Sigmoid colon (tissue), 7 donors: Measurements from ENCODE around the gene ZDHHC7. TPM values are rescaled to one million over a fixed set of nuclear protein-coding genes. Genes with fewer than 3 reads are reported as not detected.

Experiments
- DNase-seq: peaks from one replicate; pipeline ENCODE4 v3.0.0-alpha.2; 2019
- H3K27ac ChIP-seq, 4 donors: fragments of 200-600 bp; sonication (generic); one replicate each; pipeline ENCODE4 v1.5.1; 2016 to 2019; ENCODE audit warnings: mild to moderate bottlenecking in 1 of 4
- H3K27me3 ChIP-seq, 3 donors: fragments of 200-600 bp; sonication (generic); one replicate each; pipeline ENCODE4 v1.5.1; 2019; ENCODE audit warnings: mild to moderate bottlenecking in 1 of 3
- H3K36me3 ChIP-seq, 4 donors: fragments of 200-600 bp; sonication (generic); one replicate each; pipeline ENCODE4 v1.5.1; 2016 to 2019
- H3K4me1 ChIP-seq, 4 donors: fragments of 200-600 bp; sonication (generic); one replicate each; pipeline ENCODE4 v1.5.1; 2017 to 2019
- H3K4me3 ChIP-seq, 4 donors: fragments of 200-600 bp; sonication (generic); one replicate each; pipeline ENCODE4 v1.5.1; 2017 to 2019; ENCODE audit warnings: mild to moderate bottlenecking in 2 of 4, moderate library complexity in 1 of 4
- H3K9me3 ChIP-seq, 4 donors: fragments of 200-600 bp in 3 of 4; sonication (generic) in 3 of 4; one replicate each; pipeline versions ENCODE4 v1.5.1 to v1.6.1; 2013 to 2019
- EP300 ChIP-seq, 4 donors: sonication (generic); formaldehyde crosslinking; IDR thresholded peaks; one replicate each; pipeline ENCODE4 v1.6.1; 2017; ENCODE audit warnings: antibody characterized with exemption in 4 of 4
- POLR2A ChIP-seq, 2 donors: fragments of 450-650 bp; IDR thresholded peaks; one replicate each; pipeline ENCODE4 v1.6.1; 2016; ENCODE audit warnings: antibody characterized with exemption in 2 of 2, mild to moderate bottlenecking in 2 of 2, moderate library complexity in 2 of 2
- POLR2AphosphoS5 ChIP-seq, 4 donors: sonication (generic); formaldehyde crosslinking; IDR thresholded peaks; one replicate each; pipeline ENCODE4 v1.6.1; 2017; ENCODE audit warnings: antibody characterized with exemption in 4 of 4
- WGBS, 2 donors: extraction: QIAGEN DNeasy Blood & Tissue Kit; methylation state at CpG; one replicate each; pipeline ENCODE4 v1.1.7; 2013; 5-methylcytosine and 5-hydroxymethylcytosine counted together
- intact Hi-C: fragments of 100-400 bp; cut with DNase I; formaldehyde crosslinking; loops from one replicate; pipeline ENCODE4 v1.15.1; 2023
- polyA plus RNA-seq, 3 donors: library from polyadenylated mRNA; stranded (reverse); fragments of 200-250 nt; gene quantifications; one replicate each; pipeline ENCODE4 v1.2.3, GENCODE V29; 2013
- total RNA-seq, 4 donors: library from RNA; depleted of rRNA; stranded (reverse); fragments of >200 nt; gene quantifications; one replicate each; pipeline ENCODE4 v1.1.0, GENCODE V29; 2016
- TF ChIP-seq, protein P1 (sequence below), 4 experiments: fragments of 450-650 bp in 3 of 4; fragments of 200-600 bp in 1 of 4; IDR thresholded peaks; one replicate each; pipeline ENCODE4 v1.5.1; 2016 to 2019; ENCODE audit warnings: antibody characterized with exemption in 4 of 4, mild to moderate bottlenecking in 3 of 4, moderate library complexity in 2 of 4
- donor health status: healthy with polysubstance abuse.
- donor health status: Bipolar disorder and iron deficiency.
- donor health status: healthy.

The ZDHHC7 gene
- total RNA-seq (10 to 100 TPM; 56.2 to 69.5 (median 63.7) TPM), polyA plus RNA-seq (10 to 100 TPM; 20.8 to 40.1 (median 22.2) TPM)

DNA sequence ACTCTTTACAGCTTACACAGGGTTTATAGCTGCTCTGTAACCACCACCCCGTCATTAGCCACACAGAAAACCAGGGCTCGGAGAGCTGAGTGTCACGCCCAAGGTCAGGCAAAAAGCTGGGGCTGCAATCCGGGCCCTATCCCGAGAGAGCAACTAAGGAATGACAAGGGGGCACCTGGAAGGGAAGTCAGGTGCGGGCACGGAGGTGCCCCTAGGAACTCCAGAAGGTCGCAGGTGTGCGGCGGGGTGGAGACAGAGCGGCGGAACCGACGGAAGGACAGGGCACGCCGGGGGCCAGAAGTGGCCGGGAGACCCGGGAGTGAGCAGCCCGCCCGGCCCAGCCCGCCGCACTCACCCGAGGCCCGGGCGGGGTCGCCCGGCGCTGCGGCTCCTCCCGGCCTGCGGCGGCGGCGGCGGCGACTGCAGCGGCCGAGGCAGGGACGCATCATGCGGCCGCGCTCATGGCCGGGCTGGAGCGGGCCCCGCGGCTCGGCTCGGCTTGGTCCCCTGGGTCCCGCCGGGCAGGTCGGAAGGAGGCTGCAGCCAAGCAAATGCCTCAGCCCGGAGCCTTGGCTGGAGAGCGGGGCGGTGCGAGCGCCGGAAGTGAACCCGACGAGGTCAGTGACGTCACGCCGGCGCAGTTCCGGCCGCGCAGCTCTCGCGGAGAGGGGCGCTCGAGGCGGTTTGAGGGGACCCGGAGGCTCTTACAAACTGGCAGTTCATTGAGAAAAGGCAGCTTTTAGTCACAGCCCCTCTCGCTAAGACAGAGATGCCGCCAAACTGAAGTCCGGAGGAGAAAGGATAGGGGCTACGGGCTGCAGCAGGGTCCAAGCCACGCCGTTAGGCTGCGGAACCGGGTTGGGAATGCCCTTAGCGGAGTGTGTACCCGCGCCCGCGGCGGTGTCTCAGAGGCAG is at the start of gene ZDHHC7:
Gene ZDHHC7, minus strand, starts transcription at position 605 of the 915 bp plus-strand sequence. CDS start 20,917 bp downstream, outside the sequence.
- TF ChIP-seq EP300 (IDR thresholded peaks at IDR 0.05) (peak in 1 of 4 donors; percentile 35), POLR2A (IDR thresholded peaks at IDR 0.05) (peak; percentile 92 to 96), POLR2AphosphoS5 (IDR thresholded peaks at IDR 0.05) (peak; percentile 95 to 99 (median 98))
- TF ChIP-seq, protein P1, sequence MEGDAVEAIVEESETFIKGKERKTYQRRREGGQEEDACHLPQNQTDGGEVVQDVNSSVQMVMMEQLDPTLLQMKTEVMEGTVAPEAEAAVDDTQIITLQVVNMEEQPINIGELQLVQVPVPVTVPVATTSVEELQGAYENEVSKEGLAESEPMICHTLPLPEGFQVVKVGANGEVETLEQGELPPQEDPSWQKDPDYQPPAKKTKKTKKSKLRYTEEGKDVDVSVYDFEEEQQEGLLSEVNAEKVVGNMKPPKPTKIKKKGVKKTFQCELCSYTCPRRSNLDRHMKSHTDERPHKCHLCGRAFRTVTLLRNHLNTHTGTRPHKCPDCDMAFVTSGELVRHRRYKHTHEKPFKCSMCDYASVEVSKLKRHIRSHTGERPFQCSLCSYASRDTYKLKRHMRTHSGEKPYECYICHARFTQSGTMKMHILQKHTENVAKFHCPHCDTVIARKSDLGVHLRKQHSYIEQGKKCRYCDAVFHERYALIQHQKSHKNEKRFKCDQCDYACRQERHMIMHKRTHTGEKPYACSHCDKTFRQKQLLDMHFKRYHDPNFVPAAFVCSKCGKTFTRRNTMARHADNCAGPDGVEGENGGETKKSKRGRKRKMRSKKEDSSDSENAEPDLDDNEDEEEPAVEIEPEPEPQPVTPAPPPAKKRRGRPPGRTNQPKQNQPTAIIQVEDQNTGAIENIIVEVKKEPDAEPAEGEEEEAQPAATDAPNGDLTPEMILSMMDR (IDR thresholded peaks at IDR 0.05) = no peak
- Histone ChIP-seq H3K4me3 (peak within 1 kb of the TSS; percentile 78 to 89 (median 84)), H3K27me3 (no peaks in the 10 kb centered on the region), H3K9me3 (no peaks in the 10 kb centered on the region), H3K36me3 (no peaks in the 10 kb centered on the region), H3K27ac (peak within 1 kb of the TSS; percentile 92 to 95 (median 94)), H3K4me1 (peaks cover 0 to 50% (median 48%) of the 10 kb centered on the region in 4 donors)
- WGBS, 2 donors = 0% methylated on average over 86 of the region's 86 CpGs
- intact Hi-C loops = no loop called here
- peak; percentile 95 for DNase-seq

DNA sequence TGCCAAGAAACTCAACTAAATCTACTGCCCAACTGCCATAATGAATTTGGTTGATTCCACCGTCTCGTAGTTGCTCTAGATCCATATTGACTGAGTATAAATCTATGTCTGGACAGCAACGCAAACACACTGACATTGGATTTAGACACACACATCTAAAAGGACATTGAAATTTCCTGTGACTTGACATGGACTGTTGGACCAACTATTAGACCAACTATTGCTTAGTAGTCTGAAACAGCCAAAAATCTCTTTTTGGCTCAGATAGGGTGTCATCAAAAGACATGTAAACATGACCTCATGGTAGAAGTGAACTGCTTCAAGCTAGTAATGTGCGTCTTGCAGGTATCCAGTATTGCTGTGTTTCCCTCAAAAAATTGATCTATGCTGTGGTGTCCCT is 47.6 kb upstream of the ZDHHC7 start:
- Histone ChIP-seq H3K4me1 (peaks cover 0 to 27% (median 22%) of the 10 kb centered on the region in 4 donors), H3K27ac (no peak overlapping the region), H3K27me3 (no peaks in the 10 kb centered on the region), H3K36me3 (peaks cover 0 to 5% (median 0%) of the 10 kb centered on the region in 4 donors), H3K9me3 (no peaks in the 10 kb centered on the region), H3K4me3 (no peak overlapping the region)
- WGBS, 2 donors = 76 to 96% methylated on average over 4 of the region's 4 CpGs
- TF ChIP-seq POLR2A (IDR thresholded peaks at IDR 0.05) (no peak), POLR2AphosphoS5 (IDR thresholded peaks at IDR 0.05) (no peak), EP300 (IDR thresholded peaks at IDR 0.05) (no peak)
- TF ChIP-seq, protein P1 (IDR thresholded peaks at IDR 0.05) = no peak
- DNase-seq = no peak
- intact Hi-C loops = no loop called here

DNA sequence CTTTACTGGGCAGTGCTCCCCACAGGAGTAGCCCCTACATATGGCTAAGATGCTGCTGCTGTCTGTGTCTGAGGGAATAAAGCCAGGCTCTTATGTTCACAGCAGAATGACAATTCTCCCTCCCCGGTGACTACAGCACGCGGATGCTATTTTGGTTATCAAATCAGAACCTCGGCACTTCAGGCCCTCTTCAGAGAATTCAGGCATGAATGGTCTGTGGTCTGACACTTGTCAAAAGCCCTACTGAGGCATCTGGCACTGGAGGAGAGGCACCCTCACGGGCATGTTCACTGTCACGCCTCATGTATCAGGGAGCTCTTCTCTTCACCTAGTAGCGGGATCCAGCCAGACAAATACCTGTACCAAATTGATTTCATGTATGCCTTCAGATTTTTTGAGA is 46.6 kb upstream of the ZDHHC7 start:
- H3K9me3 ChIP-seq = no peaks in the 10 kb centered on the region
- H3K4me3 ChIP-seq = no peak overlapping the region
- H3K27ac ChIP-seq = no peak overlapping the region
- WGBS, 2 donors = 75 to 93% methylated on average over 7 of the region's 7 CpGs
- no peak for TF ChIP-seq POLR2A (IDR thresholded peaks at IDR 0.05)
- no peak for DNase-seq
- peaks cover 0 to 27% (median 22%) of the 10 kb centered on the region in 4 donors for H3K4me1 ChIP-seq
- intact Hi-C loops = no loop called here
- peaks cover 0 to 5% (median 0%) of the 10 kb centered on the region in 4 donors for H3K36me3 ChIP-seq
- H3K27me3 ChIP-seq = no peaks in the 10 kb centered on the region

DNA sequence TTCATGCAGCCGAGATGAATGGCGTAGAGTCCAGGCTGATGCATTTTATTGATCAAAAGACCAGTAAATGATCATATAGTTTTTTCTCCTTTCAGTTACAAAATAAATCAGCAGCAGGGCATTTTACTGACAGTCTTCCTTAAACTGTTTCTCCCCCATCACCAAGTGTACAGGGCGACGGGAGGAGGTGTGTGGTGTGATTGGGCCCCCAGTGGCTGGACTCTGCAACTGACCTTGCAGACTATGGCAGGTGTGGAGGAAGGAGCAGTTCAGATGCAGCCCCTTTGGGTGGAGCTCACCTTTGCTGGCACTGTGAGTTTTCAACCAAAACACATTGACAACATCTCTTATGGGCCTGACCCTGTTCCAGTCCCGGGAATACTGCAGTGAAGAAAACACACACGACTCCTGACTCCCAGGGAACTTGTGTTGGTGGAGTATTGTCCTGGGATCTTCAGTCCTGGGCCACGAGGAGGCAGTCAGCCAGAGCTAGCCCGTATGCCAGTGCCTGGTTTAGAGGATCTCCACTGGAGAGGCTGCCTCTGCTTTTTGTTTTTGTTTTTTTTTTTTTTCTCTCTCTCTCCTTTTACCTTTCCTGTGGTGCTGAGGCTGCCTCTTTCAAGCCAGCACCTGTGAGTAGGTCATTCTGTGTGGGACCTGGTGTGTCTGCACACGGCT is 46.0 kb upstream of the ZDHHC7 start:
- H3K9me3 ChIP-seq = no peaks in the 10 kb centered on the region
- peaks cover 0 to 26% (median 22%) of the 10 kb centered on the region in 4 donors for H3K4me1 ChIP-seq
- peaks cover 0 to 5% (median 0%) of the 10 kb centered on the region in 4 donors for H3K36me3 ChIP-seq
- no peak for DNase-seq
- 52 to 76% methylated on average over 9 of the region's 9 CpGs for WGBS, 2 donors
- intact Hi-C loops = no loop called here
- H3K4me3 ChIP-seq = no peak overlapping the region
- TF ChIP-seq EP300 (IDR thresholded peaks at IDR 0.05) = no peak
- TF ChIP-seq, protein P1 (IDR thresholded peaks at IDR 0.05) = peak in 1 of 4 experiments; percentile 21
- H3K27ac ChIP-seq = no peak overlapping the region
- no peaks in the 10 kb centered on the region for H3K27me3 ChIP-seq
